T-helper 17 cell (primary cell): ENCODE measurements around the gene PRKAA1. TPM values are rescaled to one million over a fixed set of nuclear protein-coding genes. Genes with fewer than 3 reads are reported as not detected.
A peak's percentile ranks its signal among the peaks of the same experiment; 100 is the strongest.
"Not testable (repeated sequence)": the region's sequence is repeated elsewhere in the genome, so short reads cannot be mapped to it uniquely, and the experiment has no call there.

Experiments used
- ATAC-seq: fragments of 150-1000 bp; cut with Tn5 transposase; 2 replicates; pipeline ENCODE4 v1.10.0; 2021; ENCODE audit warnings: mild to moderate bottlenecking, moderate library complexity
- DNase-seq, 3 donors: peaks; one replicate each; pipeline versions ENCODE4 v3.0.0 to v3.0.0-alpha.2; 2020 to 2021
- H3K9me3 ChIP-seq: one replicate; pipeline ENCODE4 v1.7.0; 2013; ENCODE audit warnings: low read length, mild to moderate bottlenecking; ENCODE audit not compliant: control insufficient read depth, poor library complexity, severe bottlenecking
- H3K27ac Mint-ChIP-seq: one replicate; pipeline ENCODE4 v1.8.0; 2022; ENCODE audit warnings: mild to moderate bottlenecking, moderate library complexity, mixed read lengths
- H3K27me3 Mint-ChIP-seq: one replicate; pipeline ENCODE4 v1.8.0; 2022; ENCODE audit warnings: mixed read lengths
- H3K36me3 Mint-ChIP-seq: one replicate; pipeline ENCODE4 v1.8.0; 2022; ENCODE audit warnings: low read depth, mixed read lengths
- H3K4me1 Mint-ChIP-seq: one replicate; pipeline ENCODE4 v1.8.0; 2022; ENCODE audit warnings: mild to moderate bottlenecking, mixed read lengths
- H3K4me3 Mint-ChIP-seq: one replicate; pipeline ENCODE4 v1.8.0; 2022; ENCODE audit warnings: mild to moderate bottlenecking, moderate library complexity, mixed read lengths
- total RNA-seq, 4 donors: library from RNA in 2 of 4; stranded (reverse) in 2 of 4; gene quantifications; one replicate each; pipeline ENCODE4 v1.2.3 and lab custom pipeline; 2022 to 2026

PRKAA1 gene
- total RNA-seq, 2 donors from 2014 or later = 118 to 123 TPM

DNA sequence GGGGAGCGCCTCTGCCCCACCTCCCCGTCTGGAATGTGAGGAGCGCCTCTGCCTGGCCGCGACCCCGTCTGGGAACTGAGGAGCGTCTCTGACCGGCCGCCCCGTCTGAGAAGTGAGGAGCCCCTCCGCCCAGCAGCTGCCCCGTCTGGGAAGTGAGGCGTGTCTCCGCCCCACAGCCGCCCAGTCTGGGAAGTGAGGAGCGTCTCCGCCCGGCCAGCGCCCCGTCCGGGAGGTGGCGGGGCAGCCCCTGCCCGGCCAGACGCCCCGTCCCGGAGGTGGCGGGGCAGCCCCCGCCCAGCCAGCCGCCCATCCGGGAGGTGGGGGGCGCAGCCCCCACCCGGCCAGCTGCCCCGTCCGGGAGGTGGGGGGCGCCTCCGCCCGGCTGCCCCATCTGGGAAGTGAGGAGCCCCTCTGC, 75.7 kb downstream of the PRKAA1 start:
- not testable (repeated sequence) for H3K36me3 Mint-ChIP-seq, ATAC-seq, H3K4me1 Mint-ChIP-seq, DNase-seq, H3K27ac Mint-ChIP-seq, H3K4me3 Mint-ChIP-seq, H3K9me3 ChIP-seq, H3K27me3 Mint-ChIP-seq

DNA sequence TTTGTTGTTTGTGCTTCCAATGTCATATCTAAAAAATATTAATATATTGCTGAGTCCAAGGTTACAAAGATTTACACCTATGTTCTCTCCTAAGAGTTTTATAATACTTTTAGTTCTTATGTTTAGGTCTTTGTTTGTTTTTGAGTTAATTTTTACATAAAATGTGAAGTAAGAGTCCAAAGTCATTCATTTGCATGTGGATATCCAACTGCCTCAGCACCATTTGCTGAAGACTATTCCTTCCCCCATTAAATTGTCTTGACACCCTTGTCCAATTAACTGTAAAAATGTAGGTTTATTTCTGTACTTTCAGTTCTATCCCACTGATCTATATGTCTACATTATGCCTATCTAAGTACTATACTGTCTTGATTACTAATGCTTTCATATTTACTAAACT, 78.1 kb downstream of the PRKAA1 start:
- H3K36me3 Mint-ChIP-seq = peaks cover 5% of the 10 kb centered on the region
- H3K9me3 ChIP-seq = no peaks in the 10 kb centered on the region
- no peak overlapping the region for H3K27ac Mint-ChIP-seq
- H3K4me1 Mint-ChIP-seq = peaks cover 6% of the 10 kb centered on the region
- no peaks in the 10 kb centered on the region for H3K27me3 Mint-ChIP-seq
- no peak for ATAC-seq
- H3K4me3 Mint-ChIP-seq = no peak overlapping the region
- DNase-seq = no peak

DNA sequence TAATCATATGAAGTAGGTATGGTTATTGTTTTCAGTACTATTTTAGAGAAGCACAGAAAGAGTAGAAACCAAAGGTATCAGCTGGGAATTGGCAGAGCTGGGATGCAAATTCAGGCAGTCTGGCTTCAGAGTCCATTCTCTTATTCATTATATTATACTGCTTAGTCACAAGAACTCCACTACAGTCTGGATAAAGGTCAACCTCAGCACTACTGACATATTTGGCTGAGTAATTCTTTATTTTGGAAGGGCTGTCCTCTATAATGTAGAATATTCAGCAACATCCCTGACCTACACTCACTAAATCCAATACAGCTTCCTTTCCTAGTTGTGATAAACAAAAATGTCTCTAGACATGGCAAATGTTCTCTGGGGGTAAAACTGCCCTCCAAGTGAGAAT, 80.9 kb downstream of the PRKAA1 start:
- H3K27me3 Mint-ChIP-seq = no peaks in the 10 kb centered on the region
- H3K4me1 Mint-ChIP-seq = peaks cover 6% of the 10 kb centered on the region
- H3K27ac Mint-ChIP-seq = no peak overlapping the region
- H3K9me3 ChIP-seq = no peaks in the 10 kb centered on the region
- no peak for DNase-seq
- H3K4me3 Mint-ChIP-seq = no peak overlapping the region
- no peak for ATAC-seq
- peaks cover 5% of the 10 kb centered on the region for H3K36me3 Mint-ChIP-seq

DNA sequence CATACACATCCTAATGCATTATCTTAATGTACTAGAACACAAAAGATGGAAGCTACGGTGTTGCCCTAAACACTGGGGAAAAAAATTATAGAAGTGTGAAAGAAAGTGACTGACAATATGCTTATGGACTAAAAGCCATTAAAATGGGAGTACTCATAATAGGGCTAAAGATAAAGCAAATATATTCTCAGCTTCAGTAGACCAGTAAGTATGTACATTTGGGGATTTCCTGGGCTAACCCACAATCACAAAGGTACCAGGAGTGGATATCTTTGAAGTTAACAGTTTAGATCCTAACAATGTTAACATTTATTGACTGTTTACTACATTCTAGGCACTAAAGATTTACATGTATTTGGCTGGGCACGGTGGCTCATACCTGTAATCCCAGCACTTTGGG, 81.6 kb downstream of the PRKAA1 start:
- ATAC-seq = peak; percentile 28
- no peaks in the 10 kb centered on the region for H3K27me3 Mint-ChIP-seq
- DNase-seq = no peak
- H3K27ac Mint-ChIP-seq = no peak overlapping the region
- peaks cover 6% of the 10 kb centered on the region for H3K4me1 Mint-ChIP-seq
- H3K4me3 Mint-ChIP-seq = no peak overlapping the region
- H3K36me3 Mint-ChIP-seq = peaks cover 4% of the 10 kb centered on the region
- no peaks in the 10 kb centered on the region for H3K9me3 ChIP-seq

DNA sequence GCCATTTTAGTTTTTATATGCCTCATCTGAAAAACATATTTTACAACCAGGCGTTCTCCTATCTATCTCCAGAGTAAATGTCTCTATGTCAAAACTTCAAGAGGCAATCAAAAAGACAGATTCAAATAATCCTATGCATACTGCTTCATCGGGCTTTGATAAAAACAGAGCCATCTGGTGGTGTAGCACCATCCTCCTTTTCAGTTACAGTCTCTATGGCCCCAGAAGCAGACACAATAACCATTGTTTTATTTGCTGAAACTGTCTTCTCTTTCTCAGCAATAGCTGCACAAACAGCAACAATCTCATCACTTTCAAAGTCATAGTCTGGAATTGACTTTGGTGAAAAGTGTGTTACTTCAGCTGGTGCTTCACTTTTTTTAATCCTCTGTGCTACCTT, 82.2 kb downstream of the PRKAA1 start:
- DNase-seq (no peak), ATAC-seq (peak; percentile 32)
- Mint-ChIP-seq H3K27me3 (no peaks in the 10 kb centered on the region), H3K4me3 (no peak overlapping the region), H3K36me3 (peaks cover 2% of the 10 kb centered on the region), H3K4me1 (peaks cover 3% of the 10 kb centered on the region), H3K27ac (no peak overlapping the region)
- no peaks in the 10 kb centered on the region for H3K9me3 ChIP-seq

DNA sequence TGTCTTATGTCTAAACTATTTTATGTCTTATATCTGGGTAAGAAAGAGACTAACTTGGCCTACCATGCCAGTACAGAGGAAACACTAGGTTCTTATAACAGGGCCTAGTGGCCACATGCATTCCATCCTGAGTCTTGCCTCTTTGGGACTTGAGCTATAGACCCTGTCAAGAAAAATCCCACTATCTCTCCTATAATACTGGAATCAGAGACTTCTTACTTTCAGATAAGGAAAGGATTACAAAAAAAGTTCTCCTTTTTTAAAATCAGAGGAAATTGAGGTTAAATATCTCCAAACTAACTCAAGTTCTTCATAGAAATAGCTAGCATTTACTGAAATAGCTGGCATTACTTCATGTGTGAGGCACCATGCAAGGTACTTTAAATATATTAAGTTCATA, 84.2 kb downstream of the PRKAA1 start:
- H3K36me3 Mint-ChIP-seq = peaks cover 2% of the 10 kb centered on the region
- H3K27ac Mint-ChIP-seq = no peak overlapping the region
- no peak for ATAC-seq
- peaks cover 3% of the 10 kb centered on the region for H3K4me1 Mint-ChIP-seq
- DNase-seq = no peak
- no peaks in the 10 kb centered on the region for H3K27me3 Mint-ChIP-seq
- H3K9me3 ChIP-seq = no peaks in the 10 kb centered on the region
- H3K4me3 Mint-ChIP-seq = no peak overlapping the region

DNA sequence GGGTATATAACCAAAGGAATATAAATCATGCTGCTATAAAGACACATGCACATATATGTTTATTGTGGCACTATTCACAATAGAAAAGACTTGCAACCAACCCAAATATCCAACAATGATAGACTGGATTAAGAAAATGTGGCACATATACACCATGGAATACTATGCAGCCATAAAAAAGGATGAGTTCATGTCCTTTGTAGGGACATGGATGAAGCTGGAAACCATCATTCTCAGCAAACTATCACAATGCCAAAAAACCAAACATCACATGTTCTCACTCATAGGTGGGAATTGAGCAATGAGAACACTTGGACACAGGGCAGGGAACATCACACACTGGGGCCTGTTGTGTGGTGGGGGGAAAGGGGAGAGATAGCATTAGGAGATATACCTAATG, 87.6 kb downstream of the PRKAA1 start:
- H3K27ac Mint-ChIP-seq, ATAC-seq, H3K4me1 Mint-ChIP-seq, H3K36me3 Mint-ChIP-seq, H3K4me3 Mint-ChIP-seq, H3K9me3 ChIP-seq, DNase-seq, H3K27me3 Mint-ChIP-seq: not testable (repeated sequence)

Other genes with a start within 250 kb of the PRKAA1 start
- 100 to 1,000 TPM; 314 to 339 TPM for gene PTGER4, start 118.5 kb downstream of the PRKAA1 start, total RNA-seq
- gene TTC33, start 42.4 kb downstream of the PRKAA1 start, total RNA-seq = 10 to 100 TPM in 1 of 2 donors, 1 to 10 TPM in 1; 7.3 to 11.9 TPM
- gene RPL37, start 36.8 kb upstream of the PRKAA1 start, total RNA-seq = 1,000 to 10,000 TPM; 2,267 to 2,325 TPM
- gene CARD6, start 43.0 kb upstream of the PRKAA1 start, total RNA-seq = 1 to 10 TPM; 1.7 to 2.1 TPM
- not detected for gene C7, start 111.1 kb upstream of the PRKAA1 start, total RNA-seq